HEK293T (cell line): ENCODE results near the gene NRDE2.

Experiments
- CTCF ChIA-PET: fragments of 350-600 bp; formaldehyde crosslinking; extraction: SDS; loops from one replicate; lab custom pipeline; 2021; ENCODE audit warnings: antibody characterized with exemption, inconsistent platforms; lab: Yijun Ruan, JAX
- POLR2A ChIA-PET: fragments of 350-600 bp; formaldehyde crosslinking; extraction: SDS; loops from one replicate; lab custom pipeline; 2020; ENCODE audit warnings: antibody characterized with exemption, inconsistent platforms; lab: Yijun Ruan, JAX
- DNase-seq: peaks from one replicate; pipeline ENCODE4 v3.0.0; 2012; ENCODE audit warnings: mixed read lengths; ENCODE audit errors: extremely low spot score
- ARNT ChIP-seq: fragments of 450-650 bp; IDR thresholded peaks from 2 replicates; pipeline ENCODE4 v1.6.1; 2017; ENCODE audit warnings: mild to moderate bottlenecking
- BHLHE40 ChIP-seq: fragments of 450-650 bp; IDR thresholded peaks from 2 replicates; pipeline ENCODE4 v1.6.1; 2016; ENCODE audit warnings: mild to moderate bottlenecking, moderate library complexity, borderline replicate concordance
- CTBP1 ChIP-seq: fragments of 450-650 bp; IDR thresholded peaks from 2 replicates; pipeline ENCODE4 v1.6.1; 2016; ENCODE audit warnings: borderline replicate concordance
- ELF4 ChIP-seq: fragments of 450-650 bp; IDR thresholded peaks from 2 replicates; pipeline ENCODE4 v1.6.1; 2017; ENCODE audit warnings: antibody characterized with exemption
- FOXA1 ChIP-seq: fragments of 450-650 bp; IDR thresholded peaks from 2 replicates; pipeline ENCODE4 v1.6.1; 2016; ENCODE audit warnings: mild to moderate bottlenecking
- FOXK2 ChIP-seq: fragments of 450-650 bp; IDR thresholded peaks from 2 replicates; pipeline ENCODE4 v1.6.1; 2016; ENCODE audit warnings: mild to moderate bottlenecking
- FOXM1 ChIP-seq: fragments of 450-650 bp; IDR thresholded peaks from 2 replicates; pipeline ENCODE4 v1.6.1; 2017; ENCODE audit warnings: mild to moderate bottlenecking, borderline replicate concordance
- HDGF ChIP-seq: fragments of 450-650 bp; IDR thresholded peaks from 2 replicates; pipeline ENCODE4 v1.6.1; 2017; ENCODE audit warnings: antibody characterized with exemption, borderline replicate concordance
- L3MBTL2 ChIP-seq: fragments of 450-650 bp; conservative IDR thresholded peaks from 2 replicates; pipeline ENCODE4 v1.6.1; 2016; ENCODE audit warnings: mild to moderate bottlenecking
- LEF1 ChIP-seq: fragments of 450-650 bp; IDR thresholded peaks from 2 replicates; pipeline ENCODE4 v1.6.1; 2017; ENCODE audit warnings: mild to moderate bottlenecking, borderline replicate concordance
- NFRKB ChIP-seq: fragments of 450-650 bp; IDR thresholded peaks from 2 replicates; pipeline ENCODE4 v1.6.1; 2016; ENCODE audit warnings: mild to moderate bottlenecking, moderate library complexity
- SP1 ChIP-seq: fragments of 450-650 bp; IDR thresholded peaks from 2 replicates; pipeline ENCODE4 v1.6.1; 2017
- SUZ12 ChIP-seq: fragments of 450-650 bp; IDR thresholded peaks from 2 replicates; pipeline ENCODE4 v1.6.1; 2016; ENCODE audit warnings: mild to moderate bottlenecking
- TARDBP ChIP-seq: fragments of 450-650 bp; IDR thresholded peaks from 2 replicates; pipeline ENCODE4 v1.6.1; 2016
- ZNF384 ChIP-seq: fragments of 450-650 bp; IDR thresholded peaks from 2 replicates; pipeline ENCODE4 v1.6.1; 2016
- TF ChIP-seq, protein P1 (sequence below): fragments of 450-650 bp; IDR thresholded peaks from 2 replicates; pipeline ENCODE4 v1.6.1; 2016

The NRDE2 gene

DNA sequence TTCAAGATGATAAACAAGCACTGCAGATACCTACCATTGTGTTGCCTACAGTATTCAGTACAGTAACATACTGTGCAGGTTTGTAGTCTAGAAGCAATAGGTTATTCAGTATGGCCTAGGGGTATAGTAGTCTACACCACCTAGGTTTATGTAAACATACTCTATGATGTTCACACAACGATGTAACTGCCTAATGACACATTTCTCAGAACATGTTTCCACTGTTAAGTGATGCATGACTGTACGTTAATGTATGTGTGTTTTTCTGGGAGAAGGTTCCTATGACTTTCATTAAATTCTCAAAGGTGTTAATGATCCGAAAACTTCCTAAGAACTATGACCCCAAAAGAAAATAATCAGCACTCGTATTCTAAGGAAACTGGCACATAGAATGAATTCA is 44.2 kb upstream of the NRDE2 start:
- DNase-seq = no peak
- ChIA-PET POLR2A (no interaction called here), CTCF (no interaction called here)
- TF ChIP-seq TARDBP (no peak), ZNF384 (no peak), CTBP1 (no peak), NFRKB (no peak), FOXM1 (no peak), HDGF (no peak), SUZ12 (no peak), ELF4 (no peak), LEF1 (no peak), FOXK2 (no peak), BHLHE40 (no peak), L3MBTL2 (no peak)

DNA sequence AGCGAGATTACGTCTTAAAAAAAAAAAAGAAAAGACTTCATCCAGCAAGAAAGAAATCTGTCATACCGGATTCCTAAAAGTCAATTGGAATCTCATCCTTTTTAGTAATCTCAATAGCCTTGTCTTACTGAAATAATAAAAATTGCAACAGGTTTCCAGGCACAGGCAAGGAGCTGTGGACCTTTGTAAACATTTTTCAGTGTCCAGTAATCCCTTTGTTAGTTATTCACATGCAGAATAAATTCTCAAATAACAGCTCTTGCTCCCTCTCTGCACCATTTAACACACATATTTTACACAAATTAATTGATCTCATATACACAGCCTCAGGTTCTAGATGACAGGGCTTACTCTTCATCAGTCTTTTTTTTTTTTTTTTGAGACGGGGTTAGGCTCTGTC is 43.1 kb upstream of the NRDE2 start:
- TF ChIP-seq ARNT (no peak), ZNF384 (no peak), L3MBTL2 (no peak), SUZ12 (no peak), FOXA1 (no peak), TARDBP (no peak), SP1 (no peak), ELF4 (no peak), HDGF (no peak), BHLHE40 (no peak), FOXM1 (no peak), LEF1 (no peak), NFRKB (no peak), FOXK2 (no peak)
- TF ChIP-seq, protein P1, sequence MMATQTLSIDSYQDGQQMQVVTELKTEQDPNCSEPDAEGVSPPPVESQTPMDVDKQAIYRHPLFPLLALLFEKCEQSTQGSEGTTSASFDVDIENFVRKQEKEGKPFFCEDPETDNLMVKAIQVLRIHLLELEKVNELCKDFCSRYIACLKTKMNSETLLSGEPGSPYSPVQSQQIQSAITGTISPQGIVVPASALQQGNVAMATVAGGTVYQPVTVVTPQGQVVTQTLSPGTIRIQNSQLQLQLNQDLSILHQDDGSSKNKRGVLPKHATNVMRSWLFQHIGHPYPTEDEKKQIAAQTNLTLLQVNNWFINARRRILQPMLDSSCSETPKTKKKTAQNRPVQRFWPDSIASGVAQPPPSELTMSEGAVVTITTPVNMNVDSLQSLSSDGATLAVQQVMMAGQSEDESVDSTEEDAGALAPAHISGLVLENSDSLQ = no peak
- POLR2A ChIA-PET = interaction anchor here (1.0 to 2.3 kb wide), 2 partner anchors 8 to 22 kb away, joined by 4 to 13 read pairs; partner anchors contain the start of gene CALM1
- CTCF ChIA-PET = no interaction called here

DNA sequence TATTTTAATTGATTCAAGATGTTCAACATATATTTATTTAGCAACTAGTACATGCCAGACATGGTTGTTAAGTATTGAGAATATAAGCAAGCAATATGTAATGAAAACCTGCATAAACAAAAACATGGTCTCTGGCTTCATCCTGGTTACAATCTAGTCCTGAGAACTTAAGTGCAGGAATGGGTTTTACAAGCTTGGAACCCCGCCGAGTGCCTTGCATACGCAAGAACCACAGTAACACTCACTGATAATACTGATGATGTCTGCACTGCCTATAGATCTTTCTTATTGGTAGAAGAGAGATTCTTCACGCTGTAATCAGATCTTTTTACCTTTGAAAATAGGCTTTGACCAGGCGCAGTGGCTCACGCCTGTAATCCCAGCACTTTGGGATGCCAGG is 42.1 kb upstream of the NRDE2 start:
- POLR2A ChIA-PET = interaction anchor here (2.3 kb wide), 1 partner anchor 9 kb away, joined by 13 read pairs; no protein-coding TSS in a partner anchor
- DNase-seq = peak; percentile 36
- TF ChIP-seq FOXA1 (no peak), BHLHE40 (no peak), NFRKB (no peak), TARDBP (no peak), HDGF (no peak), ELF4 (no peak), SUZ12 (no peak), FOXK2 (no peak), FOXM1 (no peak)
- TF ChIP-seq, protein P1 = no peak
- CTCF ChIA-PET = no interaction called here

More for the DNA sequence above, 43.1 kb upstream of the NRDE2 start:
- DNase-seq = no peak

GRCh38 chr14:90368946-90369721 is 37.4 kb upstream of the NRDE2 start:
- CTCF ChIA-PET = no interaction called here
- no peak for DNase-seq
- POLR2A ChIA-PET = interaction anchor here (1.1 to 1.6 kb wide), 3 partner anchors 13 to 28 kb away, joined by 3 to 7 read pairs (median 3); no protein-coding TSS in a partner anchor
- TF ChIP-seq NFRKB (no peak), CTBP1 (no peak), SP1 (no peak), HDGF (no peak), FOXA1 (no peak), FOXK2 (no peak), FOXM1 (no peak)
- TF ChIP-seq, protein P1 = no peak

- CTCF ChIA-PET = interaction anchor here (0.7 kb wide), 1 partner anchor 210 kb away, joined by 3 read pairs; no protein-coding TSS in a partner anchor
- no peak for DNase-seq
- POLR2A ChIA-PET = interaction anchor here (1.5 kb wide), 1 partner anchor 21 kb away, joined by 4 read pairs; no protein-coding TSS in a partner anchor
- TF ChIP-seq CTBP1 (no peak), FOXA1 (no peak), LEF1 (no peak), ARNT (no peak), SP1 (no peak), BHLHE40 (no peak), HDGF (no peak), TARDBP (no peak), ZNF384 (no peak), NFRKB (no peak), SUZ12 (no peak), FOXM1 (no peak), L3MBTL2 (no peak), ELF4 (no peak), FOXK2 (no peak)
- TF ChIP-seq, protein P1 = no peak
These were observed 30.8 kb upstream of the NRDE2 start for GRCh38 chr14:90362558-90362896.
